ENCODE results near the gene ARAP2. TPM values are rescaled to one million over a fixed set of nuclear protein-coding genes. Genes with fewer than 3 reads are reported as not detected.

The ARAP2 gene
- total RNA-seq, 1 experiment from 2014 or later, result 13.6 TPM

DNA sequence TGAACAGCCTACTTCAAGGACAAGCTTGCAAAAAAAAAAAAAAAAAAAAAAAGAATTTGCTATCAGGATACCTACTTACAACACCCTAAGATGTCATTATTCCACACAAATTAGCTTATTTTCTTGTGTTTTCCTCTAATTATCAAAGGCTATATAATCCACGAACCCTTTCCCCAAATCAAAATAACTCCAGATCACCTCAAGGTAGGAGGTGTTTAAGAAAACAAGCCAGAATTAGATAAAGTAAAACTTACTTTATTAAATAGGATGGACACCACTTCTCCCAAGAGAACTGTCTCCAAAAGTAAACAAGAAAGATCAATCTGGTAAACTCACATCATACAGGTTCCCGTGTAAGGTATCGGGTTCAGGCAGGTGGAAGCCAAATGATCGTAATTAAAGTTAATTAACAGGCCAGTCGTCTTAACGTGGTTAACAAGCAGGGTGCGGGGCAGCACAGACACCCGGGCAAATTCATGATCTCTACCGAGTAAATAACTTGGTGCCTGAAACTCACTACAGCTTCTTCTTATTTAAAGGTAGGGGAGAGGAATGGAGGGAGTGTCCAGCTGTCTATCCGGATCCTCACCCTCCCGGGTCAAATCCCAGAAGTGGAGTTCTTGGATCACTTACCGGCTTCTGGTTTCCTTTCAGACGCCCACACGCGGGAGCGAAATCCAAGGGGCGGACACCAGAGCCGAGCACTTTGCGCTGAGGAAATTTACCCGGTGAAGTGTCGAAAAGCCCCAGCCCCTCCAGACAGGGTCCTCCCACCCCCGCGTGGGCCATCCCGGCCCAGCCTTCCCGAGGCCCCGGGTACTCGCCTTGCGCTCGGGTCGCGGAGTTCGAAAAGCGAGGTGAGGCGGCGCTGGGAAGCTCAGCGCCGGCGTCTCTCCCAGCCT lies 708 bp downstream of the ARAP2 start:
- CTCF ChIA-PET, result interaction anchor here (1.0 to 1.7 kb wide), 2 partner anchors 8 to 156 kb away, joined by 3 to 6 read pairs; no protein-coding TSS in a partner anchor
- intact Hi-C loops (cut with micrococcal nuclease), result no loop called here
- peaks cover 0 to 4% of the 10 kb centered on the region in 2 experiments; a peak in 1 of 4 replicates for H3K36me3 ChIP-seq (ENCODE audit: control insufficient read depth in 1 of 2, insufficient read depth in 2 of 2, low read length in 2 of 2)
- H3K27me3 ChIP-seq (ENCODE audit: insufficient read depth, low read length), result no peaks in the 10 kb centered on the region
- no peaks in the 10 kb centered on the region for H4K20me1 ChIP-seq (ENCODE audit: insufficient read depth)
- peaks cover 18 to 29% of the 10 kb centered on the region in 2 experiments for H3K4me1 ChIP-seq (ENCODE audit: control insufficient read depth in 1 of 2, insufficient read depth in 2 of 2, low read length in 2 of 2)
- H3K27ac ChIP-seq (ENCODE audit: low read depth, low read length), result peak overlapping the region; percentile 88
- no peaks in the 10 kb centered on the region for H3K9me2 ChIP-seq (ENCODE audit: insufficient read depth)
- H2AFZ ChIP-seq (ENCODE audit: low read depth, low read length, poor library complexity, severe bottlenecking), result no peak overlapping the region
- RAD21 ChIA-PET (ENCODE audit: low non-redundant PET in 1 of 2, low total read pairs in 2 of 2, uncharacterized antibody in 2 of 2, unreplicated experiment in 2 of 2), result no interaction called here
- H3K79me2 ChIP-seq (ENCODE audit: insufficient read depth, low read length), result peaks cover 54% of the 10 kb centered on the region
- peak overlapping the region; percentile 77 for H3K9ac ChIP-seq (ENCODE audit: low read length)
- 0 out of 2 replicates have a peak, but pooled peaks have one; percentile 5 for TF ChIP-seq FOSL1 (IDR thresholded peaks at IDR 0.05; ENCODE audit: low read depth)
- TF ChIP-seq ELF1 (IDR thresholded peaks at IDR 0.05; ENCODE audit: borderline replicate concordance, low read depth), result no peak
- no peak for TF ChIP-seq CBX3 (IDR thresholded peaks at IDR 0.05; ENCODE audit: low read depth)
- TF ChIP-seq SIN3A (IDR thresholded peaks at IDR 0.05; ENCODE audit: low read depth), result no peak
- 0 out of 2 replicates have a peak, but pooled peaks have one; percentile 7 for TF ChIP-seq RAD21 (IDR thresholded peaks at IDR 0.05; ENCODE audit: low read depth)
- TF ChIP-seq, protein P1, sequence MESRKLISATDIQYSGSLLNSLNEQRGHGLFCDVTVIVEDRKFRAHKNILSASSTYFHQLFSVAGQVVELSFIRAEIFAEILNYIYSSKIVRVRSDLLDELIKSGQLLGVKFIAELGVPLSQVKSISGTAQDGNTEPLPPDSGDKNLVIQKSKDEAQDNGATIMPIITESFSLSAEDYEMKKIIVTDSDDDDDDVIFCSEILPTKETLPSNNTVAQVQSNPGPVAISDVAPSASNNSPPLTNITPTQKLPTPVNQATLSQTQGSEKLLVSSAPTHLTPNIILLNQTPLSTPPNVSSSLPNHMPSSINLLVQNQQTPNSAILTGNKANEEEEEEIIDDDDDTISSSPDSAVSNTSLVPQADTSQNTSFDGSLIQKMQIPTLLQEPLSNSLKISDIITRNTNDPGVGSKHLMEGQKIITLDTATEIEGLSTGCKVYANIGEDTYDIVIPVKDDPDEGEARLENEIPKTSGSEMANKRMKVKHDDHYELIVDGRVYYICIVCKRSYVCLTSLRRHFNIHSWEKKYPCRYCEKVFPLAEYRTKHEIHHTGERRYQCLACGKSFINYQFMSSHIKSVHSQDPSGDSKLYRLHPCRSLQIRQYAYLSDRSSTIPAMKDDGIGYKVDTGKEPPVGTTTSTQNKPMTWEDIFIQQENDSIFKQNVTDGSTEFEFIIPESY (IDR thresholded peaks at IDR 0.05; ENCODE audit: extremely low read depth, insufficient replicate concordance, low read length), result no peak
- TF ChIP-seq EGR1 (IDR thresholded peaks at IDR 0.05; ENCODE audit: low read depth), result peak; percentile 48; the same call in 1 of the 2 replicates
- no peak for TF ChIP-seq JUND (IDR thresholded peaks at IDR 0.05)
- TF ChIP-seq SRF (IDR thresholded peaks at IDR 0.05; ENCODE audit: low read depth), result no peak
- no peak for TF ChIP-seq CEBPB (IDR thresholded peaks at IDR 0.05; ENCODE audit: low read depth)
- no peak for TF ChIP-seq SP1 (IDR thresholded peaks at IDR 0.05; ENCODE audit: low read depth)
- TF ChIP-seq, protein P2, sequence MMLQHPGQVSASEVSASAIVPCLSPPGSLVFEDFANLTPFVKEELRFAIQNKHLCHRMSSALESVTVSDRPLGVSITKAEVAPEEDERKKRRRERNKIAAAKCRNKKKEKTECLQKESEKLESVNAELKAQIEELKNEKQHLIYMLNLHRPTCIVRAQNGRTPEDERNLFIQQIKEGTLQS (IDR thresholded peaks at IDR 0.05), result no peak
- TF ChIP-seq POLR2A (IDR thresholded peaks at IDR 0.05; ENCODE audit: borderline replicate concordance, extremely low read depth, insufficient read depth, insufficient read length), result no peak
- TF ChIP-seq EZH2 (IDR thresholded peaks at IDR 0.05), result no peak
- TF ChIP-seq POLR2AphosphoS5 (IDR thresholded peaks at IDR 0.05; ENCODE audit: low read depth, low read length), result no peak
- TF ChIP-seq, protein P3, sequence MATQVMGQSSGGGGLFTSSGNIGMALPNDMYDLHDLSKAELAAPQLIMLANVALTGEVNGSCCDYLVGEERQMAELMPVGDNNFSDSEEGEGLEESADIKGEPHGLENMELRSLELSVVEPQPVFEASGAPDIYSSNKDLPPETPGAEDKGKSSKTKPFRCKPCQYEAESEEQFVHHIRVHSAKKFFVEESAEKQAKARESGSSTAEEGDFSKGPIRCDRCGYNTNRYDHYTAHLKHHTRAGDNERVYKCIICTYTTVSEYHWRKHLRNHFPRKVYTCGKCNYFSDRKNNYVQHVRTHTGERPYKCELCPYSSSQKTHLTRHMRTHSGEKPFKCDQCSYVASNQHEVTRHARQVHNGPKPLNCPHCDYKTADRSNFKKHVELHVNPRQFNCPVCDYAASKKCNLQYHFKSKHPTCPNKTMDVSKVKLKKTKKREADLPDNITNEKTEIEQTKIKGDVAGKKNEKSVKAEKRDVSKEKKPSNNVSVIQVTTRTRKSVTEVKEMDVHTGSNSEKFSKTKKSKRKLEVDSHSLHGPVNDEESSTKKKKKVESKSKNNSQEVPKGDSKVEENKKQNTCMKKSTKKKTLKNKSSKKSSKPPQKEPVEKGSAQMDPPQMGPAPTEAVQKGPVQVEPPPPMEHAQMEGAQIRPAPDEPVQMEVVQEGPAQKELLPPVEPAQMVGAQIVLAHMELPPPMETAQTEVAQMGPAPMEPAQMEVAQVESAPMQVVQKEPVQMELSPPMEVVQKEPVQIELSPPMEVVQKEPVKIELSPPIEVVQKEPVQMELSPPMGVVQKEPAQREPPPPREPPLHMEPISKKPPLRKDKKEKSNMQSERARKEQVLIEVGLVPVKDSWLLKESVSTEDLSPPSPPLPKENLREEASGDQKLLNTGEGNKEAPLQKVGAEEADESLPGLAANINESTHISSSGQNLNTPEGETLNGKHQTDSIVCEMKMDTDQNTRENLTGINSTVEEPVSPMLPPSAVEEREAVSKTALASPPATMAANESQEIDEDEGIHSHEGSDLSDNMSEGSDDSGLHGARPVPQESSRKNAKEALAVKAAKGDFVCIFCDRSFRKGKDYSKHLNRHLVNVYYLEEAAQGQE (IDR thresholded peaks at IDR 0.05; ENCODE audit: low read depth), result no peak
- TF ChIP-seq EZH2phosphoT487 (IDR thresholded peaks at IDR 0.05; ENCODE audit: borderline replicate concordance), result no peak
- H3K4me2 ChIP-seq (ENCODE audit: low read length), result peak overlapping the region; percentile 91
- peak; percentile 49 for ATAC-seq
- no peak for DNase-seq (ENCODE audit: low read depth, low spot score)
- POLR2A ChIA-PET, result interaction anchor here (0.7 to 0.9 kb wide), 3 partner anchors 11 to 21 kb away, joined by 3 to 5 read pairs (median 4); no protein-coding TSS in a partner anchor
- BruUV-seq (replicated peaks), result no TSS peak
- H3K4me3 ChIP-seq (replicated peaks in 1 of 2; ENCODE audit: low read depth in 1 of 2, low read length in 2 of 2), result peak overlapping the region; percentile 73 to 78
- H3K9me3 ChIP-seq (ENCODE audit: control insufficient read depth in 1 of 2, insufficient read depth in 1 of 2, low read depth in 1 of 2, low read length in 2 of 2), result no peaks in the 10 kb centered on the region

Data from HCT116 (cell line).